GM23248 (cell line): ENCODE data around the gene RASSF1.

Experiments
- EZH2 ChIP-seq: fragments of 200-600 bp; sonication (generic); IDR thresholded peaks from 2 replicates; pipeline ENCODE4 v1.6.1; 2018; ENCODE audit warnings: antibody characterized with exemption, mild to moderate bottlenecking; ENCODE audit not compliant: insufficient read depth, poor library complexity, severe bottlenecking
- EZH2phosphoT487 ChIP-seq: fragments of 200-600 bp; sonication (generic); IDR thresholded peaks from 2 replicates; pipeline ENCODE4 v1.6.1; 2018; ENCODE audit warnings: antibody characterized with exemption, moderate library complexity, mild to moderate bottlenecking, low read depth; ENCODE audit not compliant: insufficient read depth

GRCh38 chr3:50299638-50299928, 41.1 kb downstream of the RASSF1 start:
- TF ChIP-seq EZH2, result no peak
- no peak for TF ChIP-seq EZH2phosphoT487
